ENCODE results near the gene PPM1M. TPM values are rescaled to one million over a fixed set of nuclear protein-coding genes. Genes with fewer than 3 reads are reported as not detected.
A peak's percentile ranks its signal among the peaks of the same experiment; 100 is the strongest.

PPM1M gene
- total and polyA plus RNA-seq, 12 donors = 5.2 to 17.6 (median 7.9) TPM

- no peak overlapping the region for H3K4me3 ChIP-seq
- H3K36me3 ChIP-seq = peaks cover 5 to 100% (median 92%) of the 10 kb centered on the region in 9 donors
- ATAC-seq = no peak
- TF ChIP-seq, protein P1, sequence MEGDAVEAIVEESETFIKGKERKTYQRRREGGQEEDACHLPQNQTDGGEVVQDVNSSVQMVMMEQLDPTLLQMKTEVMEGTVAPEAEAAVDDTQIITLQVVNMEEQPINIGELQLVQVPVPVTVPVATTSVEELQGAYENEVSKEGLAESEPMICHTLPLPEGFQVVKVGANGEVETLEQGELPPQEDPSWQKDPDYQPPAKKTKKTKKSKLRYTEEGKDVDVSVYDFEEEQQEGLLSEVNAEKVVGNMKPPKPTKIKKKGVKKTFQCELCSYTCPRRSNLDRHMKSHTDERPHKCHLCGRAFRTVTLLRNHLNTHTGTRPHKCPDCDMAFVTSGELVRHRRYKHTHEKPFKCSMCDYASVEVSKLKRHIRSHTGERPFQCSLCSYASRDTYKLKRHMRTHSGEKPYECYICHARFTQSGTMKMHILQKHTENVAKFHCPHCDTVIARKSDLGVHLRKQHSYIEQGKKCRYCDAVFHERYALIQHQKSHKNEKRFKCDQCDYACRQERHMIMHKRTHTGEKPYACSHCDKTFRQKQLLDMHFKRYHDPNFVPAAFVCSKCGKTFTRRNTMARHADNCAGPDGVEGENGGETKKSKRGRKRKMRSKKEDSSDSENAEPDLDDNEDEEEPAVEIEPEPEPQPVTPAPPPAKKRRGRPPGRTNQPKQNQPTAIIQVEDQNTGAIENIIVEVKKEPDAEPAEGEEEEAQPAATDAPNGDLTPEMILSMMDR (IDR thresholded peaks at IDR 0.05) = no peak
- no peaks in the 10 kb centered on the region for H3K9me3 ChIP-seq
- 81 to 84% methylated on average over 6 of the region's 6 CpGs for WGBS, 2 donors
- H3K27ac ChIP-seq = no peak overlapping the region
- intact Hi-C loops (cut with DNase I) = loop anchor here in 1 of 10 donors (10.0 kb wide), 1 partner anchor 51 kb away; the partner anchor contains the start of gene POC1A
- DNase-seq = no peak
- peaks cover 3 to 46% (median 23%) of the 10 kb centered on the region in 9 donors for H3K4me1 ChIP-seq
- no peaks in the 10 kb centered on the region for H3K27me3 ChIP-seq
Observed at GRCh38 chr3:52205727-52206372, 39.7 kb upstream of the PPM1M start.

GRCh38 chr3:52208556-52208955 is 37.0 kb upstream of the PPM1M start:
- ATAC-seq (no peak), DNase-seq (no peak)
- H3K4me1 ChIP-seq = peaks cover 0 to 20% (median 0%) of the 10 kb centered on the region in 9 donors
- H3K9me3 ChIP-seq = no peaks in the 10 kb centered on the region
- H3K27ac ChIP-seq = no peak overlapping the region
- WGBS, 2 donors = 92 to 94% methylated on average over 4 of the region's 4 CpGs
- H3K36me3 ChIP-seq = peaks cover 5 to 100% (median 100%) of the 10 kb centered on the region in 9 donors
- H3K27me3 ChIP-seq = no peaks in the 10 kb centered on the region
- TF ChIP-seq, protein P1 (IDR thresholded peaks at IDR 0.05) = no peak
- no peak overlapping the region for H3K4me3 ChIP-seq
- intact Hi-C loops (cut with DNase I) = loop anchor here in 1 of 10 donors (10.0 kb wide), 1 partner anchor 54 kb away; the partner anchor contains the start of gene POC1A

- no peak for DNase-seq
- Histone ChIP-seq H3K4me3 (no peak overlapping the region), H3K27ac (peak overlapping the region in 1 of 10 donors; percentile 22), H3K4me1 (peaks cover 0 to 15% (median 0%) of the 10 kb centered on the region in 9 donors), H3K9me3 (no peaks in the 10 kb centered on the region), H3K36me3 (peaks cover 5 to 100% (median 97%) of the 10 kb centered on the region in 9 donors), H3K27me3 (no peaks in the 10 kb centered on the region)
- intact Hi-C loops (cut with DNase I) = loop anchor here in 4 of 10 donors (10.0 kb wide), 2 partner anchors 55 to 205 kb away; partner anchors contain the start of gene POC1A (in 1 of the 4)
- ATAC-seq = no peak
- TF ChIP-seq, protein P1 (IDR thresholded peaks at IDR 0.05) = no peak
Observed at GRCh38 chr3:52210037-52210436, 35.5 kb upstream of the PPM1M start.

GRCh38 chr3:52210550-52211046 is 35.0 kb upstream of the PPM1M start:
- TF ChIP-seq, protein P1 (IDR thresholded peaks at IDR 0.05) = no peak
- intact Hi-C loops (cut with DNase I) = loop anchor here in 4 of 10 donors (10.0 kb wide), 2 partner anchors 56 to 206 kb away; partner anchors contain the start of gene POC1A (in 1 of the 4)
- H3K27me3 ChIP-seq = no peaks in the 10 kb centered on the region
- H3K27ac ChIP-seq = peak overlapping the region in 2 of 10 donors; percentile 17 to 22
- H3K4me1 ChIP-seq = peaks cover 0 to 15% (median 3%) of the 10 kb centered on the region in 9 donors
- no peak overlapping the region for H3K4me3 ChIP-seq
- DNase-seq = no peak
- H3K36me3 ChIP-seq = peaks cover 5 to 100% (median 92%) of the 10 kb centered on the region in 9 donors
- ATAC-seq = peak in 2 of 8 donors; percentile 23 to 27
- WGBS, 2 donors = 79 to 82% methylated on average over 6 of the region's 6 CpGs
- H3K9me3 ChIP-seq = no peaks in the 10 kb centered on the region
